ENCODE results near the gene BRICD5. TPM values are rescaled to one million over a fixed set of nuclear protein-coding genes. Genes with fewer than 3 reads are reported as not detected.

The BRICD5 gene
- total RNA-seq, 2 experiments from 2014 or later = 6.6 to 6.9 TPM

- DNase-seq = no peak
- no peaks in the 10 kb centered on the region for H3K27me3 Mint-ChIP-seq
- ATAC-seq = no peak
Measured at GRCh38 chr16:2171601-2172178, 39.0 kb downstream of the BRICD5 start.

GRCh38 chr16:2170587-2171435 is 39.9 kb downstream of the BRICD5 start:
- H3K4me3 Mint-ChIP-seq = no peak overlapping the region
- POLR2A ChIA-PET = interaction anchor here (1.0 to 1.1 kb wide), 2 partner anchors 10 to 11 kb away, joined by 3 read pairs; no protein-coding TSS in a partner anchor

More at GRCh38 chr16:2171601-2172178, 39.0 kb downstream of the BRICD5 start:
- Mint-ChIP-seq H3K9me3 (no peaks in the 10 kb centered on the region), H3K4me1 (ENCODE audit: low read depth) (no peaks in the 10 kb centered on the region), H3K27ac (no peak overlapping the region), H3K36me3 (ENCODE audit: low read depth) (peaks cover 16% of the 10 kb centered on the region), H3K4me3 (no peak overlapping the region)
- intact Hi-C loops (cut with micrococcal nuclease) = no loop called here
- CTCF ChIA-PET = interaction anchor here (1.0 kb wide), 1 partner anchor 31 kb away, joined by 3 read pairs; no protein-coding TSS in a partner anchor
- no peak for TF ChIP-seq CTCF (IDR thresholded peaks at IDR 0.05)
- POLR2A ChIA-PET = interaction anchor here (0.6 to 4.0 kb wide), 3 partner anchors 12 to 144 kb away, joined by 3 to 21 read pairs (median 3); partner anchors contain the start of gene TRAF7

GRCh38 chr16:2170080-2170479 is 40.6 kb downstream of the BRICD5 start:
- H3K27me3 Mint-ChIP-seq = no peaks in the 10 kb centered on the region
- ATAC-seq = no peak
- intact Hi-C loops (cut with micrococcal nuclease) = no loop called here
- peaks cover 19% of the 10 kb centered on the region for H3K36me3 Mint-ChIP-seq (ENCODE audit: low read depth)
- no peaks in the 10 kb centered on the region for H3K4me1 Mint-ChIP-seq (ENCODE audit: low read depth)
- no peak overlapping the region for H3K27ac Mint-ChIP-seq
- no peak overlapping the region for H3K4me3 Mint-ChIP-seq
- TF ChIP-seq CTCF (IDR thresholded peaks at IDR 0.05) = no peak
- no peaks in the 10 kb centered on the region for H3K9me3 Mint-ChIP-seq
- POLR2A ChIA-PET = interaction anchor here (1.1 kb wide), 1 partner anchor 11 kb away, joined by 3 read pairs; no protein-coding TSS in a partner anchor
- CTCF ChIA-PET = no interaction called here
- no peak for DNase-seq

More at GRCh38 chr16:2170587-2171435, 39.9 kb downstream of the BRICD5 start:
- no peak for TF ChIP-seq CTCF (IDR thresholded peaks at IDR 0.05)
- intact Hi-C loops (cut with micrococcal nuclease) = no loop called here
- ATAC-seq (no peak), DNase-seq (no peak)
- Mint-ChIP-seq H3K4me1 (ENCODE audit: low read depth) (no peaks in the 10 kb centered on the region), H3K27me3 (no peaks in the 10 kb centered on the region), H3K27ac (no peak overlapping the region), H3K36me3 (ENCODE audit: low read depth) (peaks cover 18% of the 10 kb centered on the region), H3K9me3 (no peaks in the 10 kb centered on the region)
- CTCF ChIA-PET = interaction anchor here (1.0 kb wide), 1 partner anchor 30 kb away, joined by 3 read pairs; no protein-coding TSS in a partner anchor

GRCh38 chr16:2167068-2167638 is 43.5 kb downstream of the BRICD5 start:
- ChIA-PET CTCF (no interaction called here), POLR2A (interaction anchor here (1.4 to 1.7 kb wide), 3 partner anchors 12 to 14 kb away, joined by 5 to 6 read pairs (median 5); partner anchors contain the start of gene TRAF7)
- no peak for TF ChIP-seq CTCF (IDR thresholded peaks at IDR 0.05)
- ATAC-seq (no peak), DNase-seq (no peak)
- intact Hi-C loops (cut with micrococcal nuclease) = no loop called here
- Mint-ChIP-seq H3K4me3 (no peak overlapping the region), H3K9me3 (no peaks in the 10 kb centered on the region), H3K4me1 (ENCODE audit: low read depth) (no peaks in the 10 kb centered on the region), H3K27ac (no peak overlapping the region), H3K36me3 (ENCODE audit: low read depth) (peaks cover 15% of the 10 kb centered on the region), H3K27me3 (no peaks in the 10 kb centered on the region)
